ENCODE measurements around the gene RHEB.

Gene RHEB

DNA sequence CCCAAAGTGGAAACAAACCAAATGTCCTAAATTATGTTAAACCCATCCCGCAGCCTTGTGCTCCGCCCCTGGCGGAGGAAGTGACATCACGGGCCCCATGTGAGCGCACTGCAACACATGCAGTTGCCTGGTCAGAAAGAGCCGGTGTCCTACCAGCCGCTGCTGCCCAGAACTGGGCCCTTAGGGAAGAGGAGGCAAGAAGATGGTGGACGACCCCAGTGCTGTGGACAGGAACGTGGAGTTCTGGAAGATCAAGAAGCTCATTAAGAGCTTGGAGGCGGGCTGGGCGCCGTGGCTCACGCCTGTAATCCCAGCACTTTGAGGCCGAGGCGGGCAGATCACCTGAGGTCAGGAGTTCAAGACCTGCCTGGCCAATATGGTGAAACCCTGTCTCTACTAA is 18.0 kb downstream of the RHEB start:
- no peak for DNase-seq

GRCh38 chr7:151498495-151498894 is 21.2 kb downstream of the RHEB start:
- no peak for DNase-seq

DNA sequence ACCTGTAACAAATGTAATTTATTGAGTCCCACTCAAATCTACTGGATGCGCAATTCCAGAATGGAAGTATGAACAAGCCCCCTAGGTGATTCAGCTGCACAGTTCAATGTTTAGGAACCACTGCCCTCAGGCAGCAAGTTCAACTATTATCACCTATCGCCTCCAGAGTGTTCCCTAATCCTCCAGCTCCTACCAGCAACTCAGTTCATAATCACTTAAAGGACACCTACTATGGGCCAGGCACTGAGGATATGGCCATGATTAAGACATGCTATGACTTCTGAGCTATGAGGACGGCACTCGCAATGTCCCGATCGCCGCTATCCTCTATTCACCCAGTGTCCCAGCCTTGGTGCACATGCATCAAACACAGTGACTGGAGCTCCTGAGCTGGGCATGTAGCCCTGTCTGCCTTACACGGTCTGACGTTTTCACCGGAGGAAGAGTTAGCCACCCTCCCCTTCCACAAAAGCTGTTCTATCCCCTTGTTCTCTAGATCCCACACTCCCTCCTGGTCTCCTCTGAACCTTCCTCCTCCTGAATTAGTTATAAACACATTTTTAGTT is 22.3 kb downstream of the RHEB start:
- DNase-seq, result no peak

DNA sequence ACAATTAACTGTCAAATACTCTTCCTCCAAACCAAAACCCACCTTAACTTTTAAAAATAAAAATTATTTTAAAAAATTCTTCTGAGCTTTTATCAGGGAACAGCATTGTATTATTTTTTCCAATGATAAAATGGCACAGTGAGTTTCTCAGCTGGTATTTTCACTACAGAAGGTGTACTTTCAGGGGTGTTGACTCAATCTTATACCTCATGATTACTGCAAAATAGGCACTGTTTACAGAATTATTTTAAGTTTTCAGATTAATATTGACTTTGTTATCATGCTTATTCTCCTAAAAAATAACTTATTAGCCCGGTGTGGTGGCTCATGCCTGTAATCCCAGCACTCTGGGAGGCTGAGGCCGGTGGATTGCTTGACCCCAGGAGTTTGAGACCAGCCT is 24.3 kb downstream of the RHEB start:
- no peak for DNase-seq

GRCh38 chr7:151494298-151495284 is 25.1 kb downstream of the RHEB start:
- no peak for DNase-seq

DNA sequence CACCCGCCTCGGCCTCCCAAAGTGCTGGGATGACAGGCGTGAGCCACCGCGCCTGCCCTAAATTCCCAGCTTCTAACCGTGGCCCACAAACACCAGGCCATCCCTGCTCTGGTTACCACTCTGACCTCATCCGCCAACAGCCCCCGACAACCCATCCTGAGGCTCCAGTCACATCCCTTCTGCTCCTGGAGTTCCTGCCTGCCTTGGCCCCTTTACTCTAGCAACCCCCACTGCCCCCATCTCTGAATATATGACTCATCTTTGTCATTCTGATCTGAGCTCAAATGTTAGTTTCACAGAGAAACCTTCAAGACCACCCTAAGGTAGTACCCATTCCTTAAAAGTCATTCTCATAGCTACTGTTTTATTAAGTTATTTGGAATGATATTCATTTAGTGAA is 26.6 kb downstream of the RHEB start:
- no peak for DNase-seq

DNA sequence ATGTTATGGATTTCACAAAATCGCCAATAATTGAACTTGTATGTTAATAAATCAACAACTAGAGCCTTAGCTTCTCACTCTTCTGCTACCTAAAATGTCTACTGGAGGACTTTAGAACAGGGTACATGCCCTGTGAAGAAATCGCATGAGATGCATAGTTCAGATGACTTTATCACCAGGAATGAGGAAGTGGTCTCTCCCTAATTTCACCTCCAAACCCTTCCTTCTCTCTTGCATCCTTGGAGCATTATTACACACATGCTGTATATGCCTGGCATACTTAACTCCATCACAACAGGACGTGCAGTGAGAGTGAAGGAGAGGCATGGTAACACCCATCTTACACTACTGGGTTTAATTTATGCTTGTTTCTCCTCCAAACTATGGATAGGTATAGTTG is 27.8 kb downstream of the RHEB start:
- DNase-seq, result no peak

DNA sequence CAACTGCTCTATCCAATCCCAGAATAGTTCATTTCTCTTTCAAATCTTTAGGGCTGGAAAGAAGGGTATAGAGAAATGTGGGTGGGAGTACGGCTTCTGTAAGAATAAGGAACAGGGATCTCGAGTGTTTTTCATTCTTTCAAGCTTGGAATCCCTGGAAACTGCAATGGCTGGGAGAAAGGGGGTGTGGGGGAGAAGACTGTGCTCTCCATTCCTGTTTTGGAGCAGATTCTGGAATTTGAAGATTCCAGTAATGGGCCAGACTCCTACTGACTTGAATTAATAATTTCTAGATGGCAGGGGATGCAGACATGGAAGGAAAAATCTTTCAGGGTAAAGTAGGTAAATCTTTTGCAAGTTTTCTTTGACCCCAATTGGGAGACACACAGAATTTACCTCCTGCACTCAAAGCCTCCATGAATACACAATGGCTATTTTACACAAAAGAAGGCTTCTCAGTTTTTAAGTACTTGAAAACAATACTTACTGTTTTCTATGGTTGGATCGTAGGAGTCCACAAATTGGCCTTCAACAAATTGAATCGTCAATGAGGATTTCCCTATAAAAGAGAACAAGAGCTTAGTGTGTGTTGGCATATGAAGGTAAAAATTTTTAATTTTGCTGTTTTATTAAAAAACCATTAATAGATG is 29.1 kb downstream of the RHEB start:
- no peak for DNase-seq

- no peak for DNase-seq
Observed at GRCh38 chr7:151489498-151489897, 30.2 kb downstream of the RHEB start.

DNA sequence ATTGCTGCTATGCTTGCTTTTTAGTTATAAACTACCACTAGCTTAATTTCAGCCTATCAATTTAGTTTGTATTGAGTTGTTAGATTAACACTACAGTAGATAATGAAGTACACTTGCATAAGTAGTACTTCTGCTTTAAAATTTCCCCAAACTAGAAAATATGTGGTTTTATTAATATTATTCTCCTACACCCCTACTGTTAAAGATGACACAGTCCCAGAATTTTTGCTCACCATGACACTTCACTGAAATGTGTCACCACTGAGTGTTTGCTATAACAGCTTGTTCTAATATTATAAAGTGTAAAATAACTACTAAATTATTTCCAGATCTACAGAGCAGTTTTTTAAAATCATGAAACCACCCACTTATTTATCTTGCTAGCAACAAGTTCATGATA is 31.6 kb downstream of the RHEB start:
- no peak for DNase-seq

GRCh38 chr7:151487228-151487627 is 32.5 kb downstream of the RHEB start:
- DNase-seq, result no peak

DNA sequence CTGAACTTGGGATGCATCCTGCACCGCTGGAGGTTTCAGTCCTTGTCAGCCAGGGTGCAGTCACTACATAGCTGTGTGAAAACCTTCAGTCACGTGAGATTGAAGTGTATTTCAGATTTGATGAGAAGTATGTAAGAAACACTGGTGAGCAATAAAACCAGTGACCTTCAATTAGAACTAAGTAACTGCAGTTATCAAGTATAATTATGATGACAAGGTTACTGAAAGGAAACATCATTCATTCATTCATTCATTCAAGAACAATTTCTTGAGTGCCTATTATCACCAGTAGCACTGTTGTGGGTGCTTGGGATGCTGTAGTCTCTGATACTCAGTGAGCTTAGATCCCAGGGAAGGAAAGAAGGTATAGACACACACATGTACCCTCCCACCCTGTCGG is 33.6 kb downstream of the RHEB start:
- DNase-seq, result no peak

- no peak for DNase-seq
Observed at GRCh38 chr7:151484971-151485707, 34.6 kb downstream of the RHEB start.

- DNase-seq, result no peak
Observed at GRCh38 chr7:151483711-151483983, 36.0 kb downstream of the RHEB start.

DNA sequence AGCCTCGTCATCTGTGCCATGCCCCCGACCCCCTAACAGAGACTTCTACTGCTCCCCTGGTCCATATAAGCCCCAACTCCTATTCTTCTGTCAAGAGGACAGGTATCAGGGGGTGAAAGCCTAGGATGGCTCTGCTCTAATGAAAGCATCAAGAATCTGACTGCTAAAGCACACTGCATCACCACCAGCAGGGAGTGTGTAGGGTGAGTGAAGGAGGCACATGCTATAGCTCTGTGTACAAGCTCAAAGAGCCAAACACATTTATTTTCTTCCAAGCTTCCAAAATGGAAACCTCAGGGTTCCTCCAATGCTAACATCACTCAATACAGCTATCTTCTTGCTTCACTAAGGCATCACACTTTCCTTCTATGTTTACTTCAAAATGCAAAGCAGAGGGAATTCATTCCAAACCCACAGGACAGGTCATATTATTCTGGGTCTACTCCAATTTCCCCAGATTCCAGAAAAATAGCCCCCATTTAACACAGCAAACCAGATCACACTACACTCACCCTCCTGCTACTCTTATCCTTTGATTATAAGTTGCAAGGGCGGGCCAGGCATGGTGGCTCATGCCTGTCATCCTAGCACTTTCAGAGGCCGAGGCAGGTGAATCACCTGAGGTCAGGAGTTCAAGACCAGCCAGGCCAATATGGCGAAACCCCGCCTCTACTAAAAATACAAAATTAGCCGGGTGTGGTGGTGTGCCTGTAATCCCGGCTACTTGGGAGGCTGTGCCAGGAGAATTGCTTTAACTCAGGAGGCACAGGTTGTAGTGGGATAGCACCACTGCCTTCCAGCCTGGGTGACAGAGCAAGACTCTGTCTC is 36.6 kb downstream of the RHEB start:
- DNase-seq, result no peak

GRCh38 chr7:151481650-151482505 is 37.8 kb downstream of the RHEB start:
- DNase-seq, result peak in 1 of 5 experiments; percentile 30

- DNase-seq, result no peak
Observed at GRCh38 chr7:151477867-151478266, 41.8 kb downstream of the RHEB start.

- DNase-seq, result no peak
Observed at GRCh38 chr7:151472644-151473380, 46.9 kb downstream of the RHEB start.

- no peak for DNase-seq
Observed at GRCh38 chr7:151470711-151471110, 49.0 kb downstream of the RHEB start.

DNA sequence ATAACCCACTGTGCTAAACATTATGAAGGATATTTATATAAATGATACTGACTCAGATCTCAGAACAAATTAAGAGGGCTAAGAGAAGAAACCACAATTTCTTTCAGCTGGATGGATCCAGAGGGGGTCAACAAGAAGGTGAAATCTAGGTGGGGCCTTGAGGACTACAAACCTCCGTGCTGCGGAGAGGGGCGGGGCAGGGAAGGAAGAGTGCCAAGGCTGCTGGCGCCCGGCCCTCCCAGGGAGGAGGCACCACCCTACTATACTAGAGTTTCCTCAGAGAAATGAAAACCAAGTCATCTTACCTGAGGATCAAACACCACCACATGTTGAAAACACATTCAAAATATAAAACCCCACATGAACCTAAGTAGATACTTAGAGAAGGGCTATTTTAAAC is 50.4 kb downstream of the RHEB start:
- DNase-seq, result no peak

All from T-helper 2 cell (primary cell).